OCI-LY7 (cell line): ENCODE results near the gene APBB2. TPM values are rescaled to one million over a fixed set of nuclear protein-coding genes. Genes with fewer than 3 reads are reported as not detected.

Experiments
- BruUV-seq: library from RNA; stranded (reverse); fragments of 400-500 nt; replicated peaks from 2 replicates; lab custom pipeline; 2021; lab: Mats Ljungman, UMichigan
- CTCF ChIA-PET: fragments of 300-600 bp; sonication (Branson Sonifier 250); formaldehyde crosslinking; loops from one replicate; lab custom pipeline; 2022; ENCODE audit warnings: antibody characterized with exemption; ENCODE audit not compliant: unreplicated experiment; lab: Charles Lee
- POLR2A ChIA-PET: fragments of 300-600 bp; sonication (Branson Sonifier 250); formaldehyde crosslinking; loops from one replicate; lab custom pipeline; 2022; ENCODE audit warnings: antibody characterized with exemption; lab: Charles Lee
- DNase-seq: peaks from one replicate; pipeline ENCODE4 v3.0.0-alpha.2; 2015; ENCODE audit warnings: low spot score
- H2AFZ ChIP-seq: fragments of 200-600 bp; sonication (generic), shearing (Covaris generic); 2 replicates; pipeline ENCODE4 v1.6.1; 2014; ENCODE audit warnings: mild to moderate bottlenecking, antibody characterized with exemption, low read length, moderate library complexity
- H3K27ac ChIP-seq: fragments of 200-600 bp; sonication (generic); 2 replicates; pipeline ENCODE4 v1.5.1; 2014; ENCODE audit warnings: mixed run types, low read depth, mild to moderate bottlenecking, moderate library complexity, low read length, inconsistent platforms; ENCODE audit not compliant: poor library complexity, severe bottlenecking
- H3K36me3 ChIP-seq: fragments of 200-600 bp; sonication (generic); 2 replicates; pipeline ENCODE4 v1.6.1; 2014; ENCODE audit warnings: mild to moderate bottlenecking, antibody characterized with exemption, low read length, moderate library complexity, mixed read lengths; ENCODE audit not compliant: insufficient read depth
- H3K4me1 ChIP-seq: fragments of 200-600 bp; sonication (generic); 2 replicates; pipeline ENCODE4 v1.5.1; 2014; ENCODE audit warnings: mild to moderate bottlenecking, low read length; ENCODE audit not compliant: insufficient read depth, poor library complexity, severe bottlenecking
- H3K4me2 ChIP-seq: fragments of 200-600 bp; sonication (generic); 2 replicates; pipeline ENCODE4 v1.6.1; 2014; ENCODE audit warnings: mild to moderate bottlenecking, low read length
- H3K4me3 ChIP-seq: fragments of 200-600 bp; sonication (generic); 2 replicates; pipeline ENCODE4 v1.5.1; 2014; ENCODE audit warnings: mild to moderate bottlenecking, low read depth, low read length; ENCODE audit not compliant: poor library complexity, severe bottlenecking
- H3K79me2 ChIP-seq: fragments of 200-600 bp; sonication (generic); 2 replicates; pipeline ENCODE4 v1.6.1; 2016; ENCODE audit warnings: low read depth, mild to moderate bottlenecking, low read length, moderate library complexity, mixed read lengths; ENCODE audit not compliant: insufficient read depth
- H3K9me2 ChIP-seq: fragments of 200-600 bp; sonication (generic); 2 replicates; pipeline ENCODE4 v1.6.1; 2016; ENCODE audit warnings: mild to moderate bottlenecking, low read length, mixed read lengths; ENCODE audit not compliant: insufficient read depth
- H3K9me3 ChIP-seq: fragments of 200-600 bp; sonication (generic); 2 replicates; pipeline ENCODE4 v1.6.1; 2014; ENCODE audit warnings: mild to moderate bottlenecking, mixed run types, low read length, mixed read lengths
- H4K20me1 ChIP-seq: fragments of 200-600 bp; sonication (generic); 2 replicates; pipeline ENCODE4 v1.6.1; 2014; ENCODE audit warnings: mild to moderate bottlenecking, antibody characterized with exemption, low read length, moderate library complexity, mixed read lengths; ENCODE audit not compliant: insufficient read depth
- CTCF ChIP-seq: fragments of 200-600 bp; sonication (generic); conservative IDR thresholded peaks from 2 replicates; pipeline ENCODE4 v1.5.1; 2014; ENCODE audit warnings: mild to moderate bottlenecking, antibody characterized with exemption, low read length, moderate library complexity, mixed read lengths
- EZH2phosphoT487 ChIP-seq: fragments of 200-600 bp; sonication (generic); IDR thresholded peaks from 2 replicates; pipeline ENCODE4 v1.6.1; 2018; ENCODE audit warnings: low read depth, borderline replicate concordance, mild to moderate bottlenecking, mixed run types, antibody characterized with exemption, low read length, moderate library complexity, mixed read lengths
- intact Hi-C: fragments of 100-400 bp; cut with micrococcal nuclease; formaldehyde crosslinking; loops from one replicate; pipeline ENCODE4 v1.10.0; 2022; ENCODE audit not compliant: unreplicated experiment
- total RNA-seq, 2 experiments: library from RNA; depleted of rRNA in 1 of 2; stranded (reverse); fragments of >200 nt in 1 of 2; shearing (Covaris generic) in 1 of 2; gene quantifications; 2 replicates each; pipeline ENCODE4 v1.2.3, GENCODE V29; 2014 to 2022

APBB2 gene
- total RNA-seq, 2 experiments from 2014 or later: 66.4 to 88.5 TPM

GRCh38 chr4:41260116-41260733 lies 45.9 kb upstream of the APBB2 start:
- no peak overlapping the region for H3K4me3 ChIP-seq
- H3K27ac ChIP-seq: no peak overlapping the region
- H3K36me3 ChIP-seq: peaks cover 77% of the 10 kb centered on the region
- no TSS peak for BruUV-seq
- ChIA-PET POLR2A (interaction anchor here (0.7 to 0.9 kb wide), 2 partner anchors 10 to 578 kb away, joined by 3 read pairs; no protein-coding TSS in a partner anchor), CTCF (no interaction called here)
- H3K79me2 ChIP-seq: peaks cover 26% of the 10 kb centered on the region
- peaks cover 16% of the 10 kb centered on the region; the same call in 1 of the 2 replicates for H4K20me1 ChIP-seq
- H3K9me2 ChIP-seq: no peaks in the 10 kb centered on the region
- H3K9me3 ChIP-seq: no peaks in the 10 kb centered on the region
- DNase-seq: no peak
- H3K4me2 ChIP-seq: no peak overlapping the region
- H2AFZ ChIP-seq: no peak overlapping the region
- intact Hi-C loops: no loop called here
- TF ChIP-seq CTCF: no peak
- no peak for TF ChIP-seq EZH2phosphoT487
- peaks cover 31% of the 10 kb centered on the region for H3K4me1 ChIP-seq

GRCh38 chr4:41258783-41259182 lies 44.4 kb upstream of the APBB2 start:
- no peak overlapping the region for H2AFZ ChIP-seq
- H3K9me3 ChIP-seq: no peaks in the 10 kb centered on the region
- H3K79me2 ChIP-seq: peaks cover 26% of the 10 kb centered on the region
- ChIA-PET CTCF (interaction anchor here (0.6 to 0.9 kb wide), 2 partner anchors 53 to 350 kb away, joined by 3 read pairs; no protein-coding TSS in a partner anchor), POLR2A (interaction anchor here (0.5 to 1.4 kb wide), 7 partner anchors 15 to 357 kb away, joined by 3 to 5 read pairs (median 3); no protein-coding TSS in a partner anchor)
- BruUV-seq: TSS peak; percentile 72
- TF ChIP-seq EZH2phosphoT487 (no peak), CTCF (peak; percentile 71)
- H3K4me1 ChIP-seq: peaks cover 32% of the 10 kb centered on the region
- peak; percentile 71 for DNase-seq
- H4K20me1 ChIP-seq: peaks cover 16% of the 10 kb centered on the region; the same call in 1 of the 2 replicates
- H3K4me2 ChIP-seq: peak overlapping the region; percentile 91
- H3K9me2 ChIP-seq: no peaks in the 10 kb centered on the region
- intact Hi-C loops: no loop called here
- H3K36me3 ChIP-seq: peaks cover 62% of the 10 kb centered on the region
- no peak overlapping the region for H3K27ac ChIP-seq
- H3K4me3 ChIP-seq: peak overlapping the region; percentile 90

GRCh38 chr4:41257906-41258305 lies 43.6 kb upstream of the APBB2 start:
- intact Hi-C loops: no loop called here

More at GRCh38 chr4:41257906-41258305, 43.6 kb upstream of the APBB2 start:
- POLR2A ChIA-PET: interaction anchor here (0.6 to 3.0 kb wide), 10 partner anchors 15 to 1049 kb away, joined by 3 to 13 read pairs (median 3); no protein-coding TSS in a partner anchor
- no peak for DNase-seq
- CTCF ChIA-PET: no interaction called here
- no TSS peak for BruUV-seq
- peaks cover 32% of the 10 kb centered on the region for H3K4me1 ChIP-seq
- H3K36me3 ChIP-seq: peaks cover 54% of the 10 kb centered on the region
- H3K27ac ChIP-seq: no peak overlapping the region
- peak overlapping the region; percentile 91 for H3K4me2 ChIP-seq
- H2AFZ ChIP-seq: no peak overlapping the region; the same call in 1 of the 2 replicates
- H3K4me3 ChIP-seq: peak overlapping the region; percentile 90
- no peaks in the 10 kb centered on the region for H3K9me2 ChIP-seq
- peaks cover 26% of the 10 kb centered on the region for H3K79me2 ChIP-seq
- TF ChIP-seq EZH2phosphoT487 (no peak), CTCF (no peak)
- H3K9me3 ChIP-seq: no peaks in the 10 kb centered on the region
- H4K20me1 ChIP-seq: peaks cover 16% of the 10 kb centered on the region; the same call in 1 of the 2 replicates
